GM11168 (cell line): ENCODE results near the gene MAP3K14.
"Not testable (repeated sequence)": the region's sequence is repeated elsewhere in the genome, so short reads cannot be mapped to it uniquely, and the experiment has no call there.

Experiments used
- in situ Hi-C: fragments of 300-500 bp; cut with MboI; formaldehyde crosslinking; loops from one replicate; pipeline ENCODE4 v1.12.0; 2022; ENCODE audit warnings: low sequenced_read_pairs; ENCODE audit not compliant: unreplicated experiment

Gene MAP3K14

GRCh38 chr17:45264430-45264829 is 52.4 kb downstream of the MAP3K14 start:
- in situ Hi-C loops: no loop called here

- in situ Hi-C loops: no loop called here
Observed at GRCh38 chr17:45263477-45263860, 53.4 kb downstream of the MAP3K14 start.

- in situ Hi-C loops: no loop called here
Observed at GRCh38 chr17:45262516-45263476, 54.0 kb downstream of the MAP3K14 start.

GRCh38 chr17:45261577-45262515 is 55.0 kb downstream of the MAP3K14 start, which contains the start of gene SPATA32:
SPATA32 (minus strand) TSS chr17:45262094; CDS start chr17:45262016, 78 bp downstream.
- in situ Hi-C loops: no loop called here

- in situ Hi-C loops: no loop called here
Observed at GRCh38 chr17:45260204-45260783, 56.5 kb downstream of the MAP3K14 start.

- in situ Hi-C loops: no loop called here
Observed at GRCh38 chr17:45258981-45259380, 57.8 kb downstream of the MAP3K14 start.

GRCh38 chr17:45257115-45257514 is 59.7 kb downstream of the MAP3K14 start:
- in situ Hi-C loops: no loop called here

GRCh38 chr17:45256114-45256966 is 60.5 kb downstream of the MAP3K14 start:
- in situ Hi-C loops: no loop called here

GRCh38 chr17:45255358-45255757 is 61.5 kb downstream of the MAP3K14 start:
- in situ Hi-C loops: no loop called here

- in situ Hi-C loops: no loop called here
Observed at GRCh38 chr17:45253879-45254278, 62.9 kb downstream of the MAP3K14 start.

- in situ Hi-C loops: not testable (repeated sequence)
Observed at GRCh38 chr17:45253237-45253636, 63.6 kb downstream of the MAP3K14 start.

GRCh38 chr17:45251931-45252330 is 64.9 kb downstream of the MAP3K14 start:
- in situ Hi-C loops: no loop called here

- in situ Hi-C loops: no loop called here
Observed at GRCh38 chr17:45248132-45248957, 68.5 kb downstream of the MAP3K14 start.

- in situ Hi-C loops: no loop called here
Observed at GRCh38 chr17:45247429-45248131, 69.2 kb downstream of the MAP3K14 start.

- in situ Hi-C loops: no loop called here
Observed at GRCh38 chr17:45246861-45247428, 69.9 kb downstream of the MAP3K14 start.

- in situ Hi-C loops: no loop called here
Observed at GRCh38 chr17:45246338-45246737, 70.5 kb downstream of the MAP3K14 start.

- in situ Hi-C loops: no loop called here
Observed at GRCh38 chr17:45244725-45245656, 71.8 kb downstream of the MAP3K14 start.
